Chondrocyte (in vitro differentiated cells): Measurements from ENCODE around the gene FAM83F. TPM values are rescaled to one million over a fixed set of nuclear protein-coding genes. Genes with fewer than 3 reads are reported as not detected.

Experiments
- DNase-seq: peaks from one replicate; pipeline ENCODE4 v3.0.0; 2021; ENCODE audit warnings: mixed read lengths, low spot score
- H3K27ac Mint-ChIP-seq: one replicate; pipeline ENCODE4 v1.8.0; 2021; ENCODE audit warnings: mild to moderate bottlenecking, moderate library complexity, mixed read lengths; ENCODE audit not compliant: unreplicated experiment
- H3K27me3 Mint-ChIP-seq: 2 replicates; pipeline ENCODE4 v1.8.0; 2021; ENCODE audit warnings: low read depth, mixed read lengths
- H3K36me3 Mint-ChIP-seq: 2 replicates; pipeline ENCODE4 v1.8.0; 2021; ENCODE audit warnings: low read depth, mixed read lengths
- H3K4me1 Mint-ChIP-seq: 2 replicates; pipeline ENCODE4 v1.8.0; 2021; ENCODE audit warnings: low read depth, mild to moderate bottlenecking, mixed read lengths
- H3K4me3 Mint-ChIP-seq: one replicate; pipeline ENCODE4 v1.8.0; 2021; ENCODE audit warnings: mild to moderate bottlenecking, moderate library complexity, mixed read lengths; ENCODE audit not compliant: unreplicated experiment
- H3K9me3 Mint-ChIP-seq: 2 replicates; pipeline ENCODE4 v1.8.0; 2021; ENCODE audit warnings: low read depth, mixed read lengths
- total RNA-seq: library from RNA; stranded (reverse); gene quantifications from 3 replicates; pipeline ENCODE4 v1.2.1, GENCODE V29; 2021
- TF ChIP-seq, protein P1 (sequence below): fragments of 200-600 bp; sonication (generic); IDR thresholded peaks from 2 replicates; pipeline ENCODE4 v1.5.0; 2021; ENCODE audit warnings: antibody characterized with exemption, mild to moderate bottlenecking, moderate library complexity

FAM83F gene
- total RNA-seq, 1 donor from 2014 or later = 0.22 TPM

DNA sequence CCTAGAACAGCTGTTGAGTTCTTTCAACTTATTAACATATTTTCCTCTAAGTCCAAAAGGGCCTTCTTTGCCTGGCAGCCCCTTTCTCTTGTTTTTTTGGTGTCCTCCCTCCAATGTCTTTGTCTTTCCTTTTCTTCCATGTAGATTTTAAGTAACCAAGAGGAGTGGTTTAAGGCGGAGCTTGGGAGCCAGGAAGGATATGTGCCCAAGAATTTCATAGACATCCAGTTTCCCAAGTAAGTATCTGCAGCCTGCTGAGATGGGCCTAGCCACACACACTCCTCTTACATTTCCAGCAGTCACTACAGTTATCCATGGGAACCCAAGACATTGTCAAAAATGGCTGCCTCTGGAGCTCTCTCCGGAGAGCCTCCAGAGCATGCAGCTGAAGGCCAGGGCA, 39.1 kb upstream of the FAM83F start:
- Mint-ChIP-seq H3K9me3 (no peaks in the 10 kb centered on the region), H3K27me3 (no peaks in the 10 kb centered on the region), H3K36me3 (no peaks in the 10 kb centered on the region), H3K4me1 (peaks cover 36% of the 10 kb centered on the region), H3K4me3 (no peak overlapping the region), H3K27ac (no peak overlapping the region)
- DNase-seq = no peak
- TF ChIP-seq, protein P1, sequence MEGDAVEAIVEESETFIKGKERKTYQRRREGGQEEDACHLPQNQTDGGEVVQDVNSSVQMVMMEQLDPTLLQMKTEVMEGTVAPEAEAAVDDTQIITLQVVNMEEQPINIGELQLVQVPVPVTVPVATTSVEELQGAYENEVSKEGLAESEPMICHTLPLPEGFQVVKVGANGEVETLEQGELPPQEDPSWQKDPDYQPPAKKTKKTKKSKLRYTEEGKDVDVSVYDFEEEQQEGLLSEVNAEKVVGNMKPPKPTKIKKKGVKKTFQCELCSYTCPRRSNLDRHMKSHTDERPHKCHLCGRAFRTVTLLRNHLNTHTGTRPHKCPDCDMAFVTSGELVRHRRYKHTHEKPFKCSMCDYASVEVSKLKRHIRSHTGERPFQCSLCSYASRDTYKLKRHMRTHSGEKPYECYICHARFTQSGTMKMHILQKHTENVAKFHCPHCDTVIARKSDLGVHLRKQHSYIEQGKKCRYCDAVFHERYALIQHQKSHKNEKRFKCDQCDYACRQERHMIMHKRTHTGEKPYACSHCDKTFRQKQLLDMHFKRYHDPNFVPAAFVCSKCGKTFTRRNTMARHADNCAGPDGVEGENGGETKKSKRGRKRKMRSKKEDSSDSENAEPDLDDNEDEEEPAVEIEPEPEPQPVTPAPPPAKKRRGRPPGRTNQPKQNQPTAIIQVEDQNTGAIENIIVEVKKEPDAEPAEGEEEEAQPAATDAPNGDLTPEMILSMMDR = no peak

DNA sequence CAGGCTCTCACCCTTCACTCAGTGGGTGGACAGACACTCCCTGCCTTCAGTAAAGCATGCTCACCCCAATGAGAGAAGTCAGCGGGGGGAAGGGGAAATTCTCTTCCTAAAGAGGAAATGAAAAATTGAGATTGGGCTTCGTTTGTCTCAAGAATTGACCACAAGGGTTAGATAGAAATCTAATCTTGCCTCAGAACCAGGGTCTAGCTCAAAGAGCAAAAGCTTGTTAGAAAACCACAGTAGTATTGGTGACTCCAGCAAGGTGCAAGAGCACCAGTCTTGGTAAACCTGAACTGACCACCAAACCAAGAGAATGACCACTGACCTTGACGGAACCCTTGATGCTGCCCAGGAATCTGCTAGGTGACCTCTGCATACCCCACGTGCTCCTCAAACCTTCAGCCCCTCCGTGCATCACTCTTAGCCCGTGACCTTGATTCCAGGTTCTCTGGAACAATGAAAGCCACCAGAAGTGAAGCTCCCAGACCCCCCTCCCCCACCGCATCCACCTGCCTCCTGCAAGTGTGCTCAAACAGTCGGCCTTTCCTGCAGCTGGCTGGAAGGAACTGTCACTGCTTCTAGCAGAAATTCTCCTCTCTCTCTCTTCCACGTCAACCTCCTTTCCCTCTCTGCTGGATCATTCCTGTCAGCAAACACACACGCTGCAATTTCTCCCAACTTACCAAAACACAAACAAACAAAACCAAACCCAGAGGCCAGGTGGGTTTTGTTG, 37.7 kb upstream of the FAM83F start:
- TF ChIP-seq, protein P1 = no peak

DNA sequence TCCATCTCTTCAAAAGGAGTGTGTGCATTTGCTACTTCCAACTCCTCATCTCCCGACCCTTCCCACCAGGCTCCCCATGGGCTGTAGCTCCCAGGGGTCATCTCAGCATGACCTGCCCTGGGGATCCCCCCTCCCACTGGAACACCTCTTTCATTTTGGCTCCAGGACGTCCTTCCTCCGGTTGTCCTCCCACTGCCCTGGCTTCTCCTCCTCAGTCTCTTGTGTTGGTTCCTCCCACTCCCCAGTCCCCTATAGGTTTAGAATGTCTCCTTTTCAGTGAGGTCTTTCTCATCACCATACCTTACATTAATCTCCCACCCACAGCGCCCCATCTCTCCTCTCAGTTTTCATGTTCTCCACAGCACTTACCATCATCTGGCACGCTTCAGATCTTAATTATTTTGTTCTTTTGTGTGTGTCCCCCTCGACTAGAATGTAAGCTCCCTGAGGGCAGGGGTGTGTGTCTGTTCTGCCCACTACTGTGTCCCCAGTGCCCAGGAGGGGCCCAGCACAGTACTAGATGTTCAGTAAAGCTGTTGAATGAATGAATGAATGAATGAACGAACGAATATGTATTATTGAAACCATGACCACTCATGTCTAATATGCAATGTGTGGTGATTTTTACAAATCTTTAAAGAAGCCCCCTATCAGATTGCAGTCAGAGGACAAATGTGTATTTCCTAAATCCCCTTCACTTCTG, 36.6 kb upstream of the FAM83F start:
- Mint-ChIP-seq H3K4me3 (no peak overlapping the region), H3K9me3 (no peaks in the 10 kb centered on the region), H3K27ac (no peak overlapping the region), H3K4me1 (peaks cover 50% of the 10 kb centered on the region), H3K36me3 (no peaks in the 10 kb centered on the region), H3K27me3 (no peaks in the 10 kb centered on the region)
- TF ChIP-seq, protein P1 = no peak
- no peak for DNase-seq

More for the DNA sequence above, 37.7 kb upstream of the FAM83F start:
- no peak for DNase-seq
- Mint-ChIP-seq H3K4me1 (peaks cover 49% of the 10 kb centered on the region), H3K27me3 (no peaks in the 10 kb centered on the region), H3K36me3 (no peaks in the 10 kb centered on the region), H3K27ac (no peak overlapping the region), H3K9me3 (no peaks in the 10 kb centered on the region), H3K4me3 (no peak overlapping the region)

DNA sequence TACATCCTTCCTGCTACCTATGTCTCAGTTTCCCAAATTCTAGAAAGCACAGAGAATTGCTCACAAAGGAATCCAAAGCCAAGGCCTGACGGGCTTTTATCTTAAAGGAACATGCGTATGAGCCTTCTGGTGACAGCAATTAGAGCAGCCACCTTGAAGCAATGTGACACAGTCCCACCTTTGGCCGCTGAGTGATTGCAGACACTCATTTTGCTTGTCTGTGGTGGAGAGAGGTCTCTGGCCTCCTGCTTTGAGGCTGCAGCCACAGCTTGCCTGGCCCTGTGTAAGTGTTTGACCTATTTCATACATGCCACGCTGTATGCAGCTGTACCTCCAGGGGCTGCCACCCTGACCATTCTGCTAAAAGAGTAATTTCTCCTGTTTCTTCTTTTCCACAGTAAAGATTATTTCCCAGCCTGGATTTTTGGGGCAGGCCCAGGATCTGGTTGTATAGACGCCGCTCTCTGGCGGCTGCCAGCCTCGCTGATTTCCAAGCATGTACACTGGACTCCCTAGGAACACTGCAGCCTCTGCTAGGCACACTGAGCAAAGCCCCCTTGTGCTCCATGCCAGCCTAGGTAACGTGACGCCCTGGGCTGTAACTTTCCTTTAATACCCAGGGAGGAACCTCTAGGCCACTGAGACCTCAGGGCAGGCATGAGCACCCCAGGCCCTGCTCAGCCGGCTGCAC, 35.7 kb upstream of the FAM83F start:
- Mint-ChIP-seq H3K27ac (peak overlapping the region; percentile 27), H3K36me3 (no peaks in the 10 kb centered on the region)

More for the DNA sequence above, 35.7 kb upstream of the FAM83F start:
- H3K4me3 Mint-ChIP-seq = no peak overlapping the region
- no peaks in the 10 kb centered on the region for H3K27me3 Mint-ChIP-seq
- no peak for DNase-seq
- H3K9me3 Mint-ChIP-seq = no peaks in the 10 kb centered on the region
- peaks cover 50% of the 10 kb centered on the region for H3K4me1 Mint-ChIP-seq
- TF ChIP-seq, protein P1 = no peak
